Activated CD4-positive, CD25-positive, alpha-beta regulatory T cell treated with anti-CD3 and anti-CD28 coated beads, Interleukin-2, amount 50 U/mL, for 24 hours (primary cell): ENCODE measurements around the gene C1orf21.

Experiments
- ATAC-seq, 2 donors: fragments of 150-1000 bp; cut with Tn5 transposase; one replicate each; pipeline ENCODE4 v1.10.0; 2021; ENCODE audit warnings: mild to moderate bottlenecking in 1 of 2, moderate library complexity in 1 of 2

Gene C1orf21

GRCh38 chr1:184559117-184559713, 172.4 kb downstream of the C1orf21 start:
- no peak for ATAC-seq

GRCh38 chr1:184562806-184563205, 176.0 kb downstream of the C1orf21 start:
- ATAC-seq = no peak

- no peak for ATAC-seq
Measured at GRCh38 chr1:184563308-184563707, 176.5 kb downstream of the C1orf21 start.

GRCh38 chr1:184567009-184567408, 180.2 kb downstream of the C1orf21 start:
- no peak for ATAC-seq

- ATAC-seq = no peak
Measured at GRCh38 chr1:184567637-184568036, 180.8 kb downstream of the C1orf21 start.

GRCh38 chr1:184568148-184568547, 181.3 kb downstream of the C1orf21 start:
- no peak for ATAC-seq

GRCh38 chr1:184569106-184569505, 182.3 kb downstream of the C1orf21 start:
- no peak for ATAC-seq

GRCh38 chr1:184574588-184574987, 187.8 kb downstream of the C1orf21 start:
- no peak for ATAC-seq

GRCh38 chr1:184576822-184577221, 190.0 kb downstream of the C1orf21 start:
- ATAC-seq = no peak

GRCh38 chr1:184577319-184577718, 190.5 kb downstream of the C1orf21 start:
- no peak for ATAC-seq

- ATAC-seq = no peak
Measured at GRCh38 chr1:184582411-184582810, 195.6 kb downstream of the C1orf21 start.

GRCh38 chr1:184583849-184584248, 197.0 kb downstream of the C1orf21 start:
- no peak for ATAC-seq

- ATAC-seq = no peak
Measured at GRCh38 chr1:184588701-184589100, 201.9 kb downstream of the C1orf21 start.

- no peak for ATAC-seq
Measured at GRCh38 chr1:184590163-184590750, 203.4 kb downstream of the C1orf21 start.

- no peak for ATAC-seq
Measured at GRCh38 chr1:184593597-184593996, 206.8 kb downstream of the C1orf21 start.

GRCh38 chr1:184595596-184595995, 208.8 kb downstream of the C1orf21 start:
- ATAC-seq = peak in 1 of 2 donors; percentile 44

GRCh38 chr1:184596950-184597645, 210.3 kb downstream of the C1orf21 start:
- no peak for ATAC-seq

GRCh38 chr1:184597650-184598357, 211.0 kb downstream of the C1orf21 start:
- ATAC-seq = no peak

GRCh38 chr1:184598403-184599193, 211.8 kb downstream of the C1orf21 start:
- no peak for ATAC-seq

- ATAC-seq = peak in 1 of 2 donors; percentile 51
Measured at GRCh38 chr1:184604152-184604900, 217.5 kb downstream of the C1orf21 start.

GRCh38 chr1:184605941-184606340, 219.1 kb downstream of the C1orf21 start:
- ATAC-seq = no peak

GRCh38 chr1:184606786-184607185, 220.0 kb downstream of the C1orf21 start:
- ATAC-seq = no peak
